ENCODE measurements around the gene ERC2.
"Not testable (repeated sequence)": the region's sequence is repeated elsewhere in the genome, so short reads cannot be mapped to it uniquely, and the experiment has no call there.

Gene ERC2

DNA sequence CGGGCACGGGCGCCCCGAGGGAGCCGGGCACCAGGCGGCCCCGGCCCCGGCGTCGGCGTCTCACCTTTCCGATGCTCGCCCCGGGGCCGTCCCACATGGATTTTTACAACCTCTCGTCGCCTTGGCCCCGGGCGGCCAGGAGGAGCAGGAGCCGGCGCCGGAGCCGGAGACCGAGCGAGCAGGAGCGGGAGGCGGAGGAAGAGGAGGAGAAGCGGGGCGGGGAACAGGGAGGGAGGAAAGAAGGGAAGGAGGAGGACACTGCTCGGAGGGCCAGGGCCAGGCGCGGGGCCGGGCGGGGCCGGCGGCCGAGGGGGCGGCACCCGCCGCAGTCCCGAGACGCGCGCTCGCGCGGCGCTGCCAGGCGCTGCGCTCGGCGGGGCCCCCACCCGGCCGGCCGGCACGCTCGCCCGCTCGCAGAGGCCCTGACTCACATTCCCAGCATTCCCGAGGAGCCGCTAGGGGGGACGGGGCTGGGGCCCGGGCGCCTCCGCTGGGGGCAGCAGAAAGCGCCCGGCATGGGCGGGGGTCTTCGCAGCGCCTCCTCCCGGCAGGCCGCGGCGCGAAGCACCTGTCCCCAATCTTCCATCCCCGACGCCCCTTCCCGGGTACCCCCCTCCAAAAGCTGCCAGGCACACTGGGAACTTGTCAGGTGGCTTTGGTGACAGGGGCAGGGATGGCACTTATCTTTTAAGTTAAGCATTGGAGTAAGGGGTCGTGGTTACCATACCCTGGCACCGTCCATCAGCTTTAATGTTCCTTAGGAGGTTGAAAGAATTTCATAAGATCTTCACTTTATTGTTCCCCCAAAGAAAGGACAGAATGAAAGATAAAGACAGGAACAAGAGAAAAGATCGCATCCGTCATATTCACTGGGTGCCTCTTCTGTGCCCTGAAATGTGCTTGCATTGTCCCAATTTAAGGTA lies at the start of gene ERC2:
ERC2 (minus strand) TSS at position 284 of the 923 bp plus-strand sequence.
- Histone ChIP-seq H3K36me3 (ENCODE audit: insufficient read depth, low read length) (no peaks in the 10 kb centered on the region), H3K9me3 (ENCODE audit: low read length) (no peaks in the 10 kb centered on the region), H3K4me1 (ENCODE audit: insufficient read depth, low read length) (peaks cover 6% of the 10 kb centered on the region), H2AFZ (ENCODE audit: low read depth, low read length) (peak within 1 kb of the TSS; percentile 98), H3K27me3 (ENCODE audit: insufficient read depth, low read length) (no peaks in the 10 kb centered on the region), H3K4me3 (ENCODE audit: low read length) (peak within 1 kb of the TSS; percentile 90)

DNA sequence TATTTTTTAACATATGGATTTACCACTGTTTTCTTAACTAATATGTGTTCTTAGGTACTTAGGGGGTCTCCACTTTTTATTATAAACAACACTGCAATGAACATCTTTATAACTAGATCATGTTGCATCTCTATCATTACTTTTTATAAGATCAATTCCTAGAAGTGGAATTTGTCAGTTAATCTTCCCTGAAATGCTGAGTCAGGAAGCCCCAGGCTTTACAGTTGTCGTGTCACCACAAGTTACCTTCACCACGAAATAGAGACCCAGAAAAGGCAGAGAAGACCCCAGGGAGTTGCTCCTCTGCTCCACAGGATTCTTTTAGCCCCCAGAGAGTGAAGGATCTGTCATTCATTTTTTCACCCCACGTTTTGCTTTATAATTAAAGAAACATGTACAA lies 34.5 kb upstream of the ERC2 start:
- no peak overlapping the region for H2AFZ ChIP-seq (ENCODE audit: low read depth, low read length)
- no peak overlapping the region for H3K4me3 ChIP-seq (ENCODE audit: low read length)
- H3K27me3 ChIP-seq (ENCODE audit: insufficient read depth, low read length), result no peaks in the 10 kb centered on the region
- no peaks in the 10 kb centered on the region for H3K9me3 ChIP-seq (ENCODE audit: low read length)
- no peaks in the 10 kb centered on the region for H3K4me1 ChIP-seq (ENCODE audit: insufficient read depth, low read length)
- H3K36me3 ChIP-seq (ENCODE audit: insufficient read depth, low read length), result no peaks in the 10 kb centered on the region

DNA sequence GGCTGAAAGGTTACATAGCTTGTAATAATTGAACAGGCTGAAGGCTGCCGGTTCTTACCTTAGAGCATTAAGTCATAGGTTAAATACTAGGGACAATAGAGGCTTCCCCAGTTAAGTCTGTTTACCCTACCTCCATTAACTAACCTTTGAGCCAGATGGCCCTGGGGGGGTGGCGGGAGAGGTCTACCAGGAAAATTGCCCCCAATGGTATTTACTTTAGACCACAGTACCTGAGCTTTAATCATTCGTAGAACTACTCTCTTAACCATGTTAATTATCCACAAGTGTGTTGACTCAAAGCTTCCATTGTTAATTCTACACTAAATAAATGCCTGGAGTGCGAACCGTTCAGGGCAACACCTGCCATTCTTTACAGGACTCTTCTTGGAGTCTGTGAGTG lies 28.1 kb upstream of the ERC2 start:
- not testable (repeated sequence) for H3K36me3 ChIP-seq (ENCODE audit: insufficient read depth, low read length); H3K4me3 ChIP-seq (ENCODE audit: low read length); H3K4me1 ChIP-seq (ENCODE audit: insufficient read depth, low read length); H3K27me3 ChIP-seq (ENCODE audit: insufficient read depth, low read length); H2AFZ ChIP-seq (ENCODE audit: low read depth, low read length); H3K9me3 ChIP-seq (ENCODE audit: low read length)

DNA sequence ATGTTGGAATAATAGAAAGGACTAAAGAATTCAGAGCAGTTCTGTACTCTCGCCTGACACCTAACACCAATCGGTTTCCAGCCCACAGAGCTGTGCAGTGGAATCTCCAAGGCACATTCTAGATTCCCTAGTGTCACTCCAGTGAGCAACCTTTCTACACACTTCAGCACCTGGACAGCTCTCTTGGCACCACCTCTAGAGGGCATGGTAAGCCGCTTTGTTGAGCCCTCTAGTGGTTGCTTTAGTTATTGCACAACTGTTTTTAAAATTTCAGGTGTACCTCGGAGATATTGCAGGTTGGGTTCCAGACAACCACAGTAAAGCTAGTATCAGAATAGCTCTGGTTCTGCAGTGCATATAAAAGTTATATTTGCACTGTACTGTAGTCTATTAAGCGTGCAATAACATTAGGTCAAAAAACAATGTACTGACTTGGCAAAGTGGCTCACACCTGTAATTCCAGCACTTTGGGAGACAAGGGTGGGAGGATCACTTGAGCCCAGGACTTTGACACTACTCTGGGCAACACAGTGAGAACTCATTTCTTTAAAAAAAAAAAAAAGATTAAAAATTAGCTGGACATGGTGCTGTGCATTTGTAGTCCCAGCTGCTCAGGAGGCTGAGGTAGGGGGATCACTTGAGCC lies 26.5 kb upstream of the ERC2 start:
- H2AFZ ChIP-seq (ENCODE audit: low read depth, low read length), result no peak overlapping the region
- no peaks in the 10 kb centered on the region for H3K36me3 ChIP-seq (ENCODE audit: insufficient read depth, low read length)
- H3K4me1 ChIP-seq (ENCODE audit: insufficient read depth, low read length), result no peaks in the 10 kb centered on the region
- H3K4me3 ChIP-seq (ENCODE audit: low read length), result no peak overlapping the region
- H3K27me3 ChIP-seq (ENCODE audit: insufficient read depth, low read length), result peaks cover 3% of the 10 kb centered on the region
- no peaks in the 10 kb centered on the region for H3K9me3 ChIP-seq (ENCODE audit: low read length)

DNA sequence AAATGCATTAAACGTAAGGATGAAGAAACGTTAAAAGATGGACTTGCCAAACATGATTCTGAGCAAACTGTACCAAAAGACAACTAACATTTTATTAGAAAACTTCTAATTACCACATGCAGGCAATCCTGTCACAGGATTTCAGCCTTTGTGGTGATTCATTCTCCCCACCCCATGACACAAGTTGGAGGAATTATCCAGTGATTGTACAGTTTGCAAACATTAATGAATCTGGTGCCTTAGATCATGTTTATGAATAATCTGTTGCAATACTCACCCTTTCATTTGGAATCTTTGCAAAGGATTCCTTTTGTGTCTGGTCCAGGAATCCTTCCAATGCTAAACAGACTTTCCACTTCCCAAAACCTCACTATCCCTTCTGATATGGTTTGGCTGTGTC lies 23.3 kb upstream of the ERC2 start:
- no peak overlapping the region for H3K4me3 ChIP-seq (ENCODE audit: low read length)
- H3K9me3 ChIP-seq (ENCODE audit: low read length), result no peaks in the 10 kb centered on the region
- H3K4me1 ChIP-seq (ENCODE audit: insufficient read depth, low read length), result no peaks in the 10 kb centered on the region
- H3K36me3 ChIP-seq (ENCODE audit: insufficient read depth, low read length), result no peaks in the 10 kb centered on the region
- no peak overlapping the region for H2AFZ ChIP-seq (ENCODE audit: low read depth, low read length)
- H3K27me3 ChIP-seq (ENCODE audit: insufficient read depth, low read length), result peaks cover 5% of the 10 kb centered on the region

DNA sequence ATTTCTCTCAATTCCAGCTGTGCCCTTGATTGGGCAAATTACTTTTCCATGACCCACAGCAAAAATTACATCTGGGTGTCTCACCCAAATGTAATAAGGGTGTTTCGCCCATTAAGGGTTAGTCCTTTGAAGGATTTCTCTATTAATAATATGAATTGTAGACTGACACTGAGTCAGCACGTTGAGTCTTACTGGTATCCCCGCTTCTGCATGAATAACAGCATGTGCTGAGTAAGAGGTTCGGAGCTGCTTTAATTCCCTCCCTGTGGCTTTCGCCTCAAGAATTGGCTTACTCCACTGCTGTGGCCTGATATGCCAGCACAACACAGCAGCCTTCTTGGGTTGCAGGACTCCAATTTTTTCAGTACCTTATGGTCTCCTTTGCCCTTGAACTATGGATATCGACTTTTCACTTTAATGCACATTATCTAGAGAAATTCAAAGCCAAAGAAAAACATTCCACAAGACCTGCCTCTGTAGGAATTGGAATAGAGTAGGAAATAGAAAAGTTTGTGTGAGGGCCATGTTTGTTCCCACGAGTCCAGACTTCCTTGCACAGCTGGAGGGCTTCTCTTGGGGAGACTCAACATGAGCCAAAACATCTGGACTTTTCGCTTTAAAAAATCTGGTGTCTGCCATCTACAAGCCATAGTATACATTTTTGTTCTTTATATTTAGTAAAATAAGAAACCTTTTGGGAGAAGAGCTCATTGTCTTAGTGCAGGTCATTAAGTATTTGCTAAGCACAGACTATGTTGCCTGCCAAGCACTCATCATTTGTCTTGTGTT lies 20.7 kb upstream of the ERC2 start:
- no peak overlapping the region for H3K4me3 ChIP-seq (ENCODE audit: low read length)
- no peaks in the 10 kb centered on the region for H3K4me1 ChIP-seq (ENCODE audit: insufficient read depth, low read length)
- no peaks in the 10 kb centered on the region for H3K9me3 ChIP-seq (ENCODE audit: low read length)
- no peak overlapping the region for H2AFZ ChIP-seq (ENCODE audit: low read depth, low read length)
- H3K27me3 ChIP-seq (ENCODE audit: insufficient read depth, low read length), result peaks cover 5% of the 10 kb centered on the region
- H3K36me3 ChIP-seq (ENCODE audit: insufficient read depth, low read length), result no peaks in the 10 kb centered on the region

DNA sequence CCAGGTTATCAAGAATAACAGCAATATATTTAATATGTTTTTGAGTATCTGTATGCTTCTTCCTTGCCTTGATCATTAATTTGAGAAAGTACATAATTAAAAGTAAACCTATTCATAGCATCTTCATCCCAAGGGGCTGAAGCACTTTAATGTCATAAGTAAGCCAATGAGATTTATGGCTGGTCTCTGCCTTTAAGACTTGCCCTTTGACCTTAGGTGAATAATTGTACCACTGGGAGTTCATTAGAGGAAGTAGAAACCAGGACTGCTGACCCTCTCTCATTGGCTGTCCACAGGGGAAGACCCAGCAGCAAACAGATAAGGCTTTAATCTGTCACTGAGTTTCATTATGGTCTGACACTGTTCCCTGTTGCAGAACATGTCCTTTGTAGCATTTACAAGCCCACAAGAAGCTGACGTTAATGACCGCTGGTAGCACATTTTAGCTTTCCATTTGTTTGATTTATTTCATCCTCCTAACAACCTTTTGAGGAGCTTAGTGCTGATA lies 16.3 kb upstream of the ERC2 start:
- Histone ChIP-seq H3K4me3 (ENCODE audit: low read length) (no peak overlapping the region), H3K4me1 (ENCODE audit: insufficient read depth, low read length) (no peaks in the 10 kb centered on the region), H3K9me3 (ENCODE audit: low read length) (no peaks in the 10 kb centered on the region), H3K36me3 (ENCODE audit: insufficient read depth, low read length) (no peaks in the 10 kb centered on the region), H2AFZ (ENCODE audit: low read depth, low read length) (no peak overlapping the region), H3K27me3 (ENCODE audit: insufficient read depth, low read length) (peaks cover 5% of the 10 kb centered on the region)

DNA sequence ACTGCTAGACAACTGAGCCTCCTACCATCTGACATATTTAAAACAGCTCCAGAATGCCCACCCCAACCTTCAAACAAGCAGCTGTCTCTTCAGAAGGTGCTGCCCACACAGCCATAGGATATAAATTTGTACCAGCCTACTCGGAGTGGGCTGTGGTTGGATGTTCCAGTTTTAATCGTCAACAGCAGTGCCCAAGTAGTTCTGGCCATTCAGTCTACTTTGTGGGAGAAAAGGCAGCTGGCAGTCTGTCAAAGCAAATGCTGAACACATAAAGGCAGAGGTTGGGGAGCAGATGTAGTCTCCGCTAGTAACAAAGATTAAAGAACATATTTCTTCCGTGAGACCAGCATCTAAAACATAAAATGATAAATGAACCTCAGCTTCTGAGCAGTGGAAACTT lies 15.9 kb upstream of the ERC2 start:
- no peaks in the 10 kb centered on the region for H3K9me3 ChIP-seq (ENCODE audit: low read length)
- H3K4me1 ChIP-seq (ENCODE audit: insufficient read depth, low read length), result no peaks in the 10 kb centered on the region
- no peak overlapping the region for H3K4me3 ChIP-seq (ENCODE audit: low read length)
- no peak overlapping the region for H2AFZ ChIP-seq (ENCODE audit: low read depth, low read length)
- peaks cover 4% of the 10 kb centered on the region for H3K27me3 ChIP-seq (ENCODE audit: insufficient read depth, low read length)
- no peaks in the 10 kb centered on the region for H3K36me3 ChIP-seq (ENCODE audit: insufficient read depth, low read length)

DNA sequence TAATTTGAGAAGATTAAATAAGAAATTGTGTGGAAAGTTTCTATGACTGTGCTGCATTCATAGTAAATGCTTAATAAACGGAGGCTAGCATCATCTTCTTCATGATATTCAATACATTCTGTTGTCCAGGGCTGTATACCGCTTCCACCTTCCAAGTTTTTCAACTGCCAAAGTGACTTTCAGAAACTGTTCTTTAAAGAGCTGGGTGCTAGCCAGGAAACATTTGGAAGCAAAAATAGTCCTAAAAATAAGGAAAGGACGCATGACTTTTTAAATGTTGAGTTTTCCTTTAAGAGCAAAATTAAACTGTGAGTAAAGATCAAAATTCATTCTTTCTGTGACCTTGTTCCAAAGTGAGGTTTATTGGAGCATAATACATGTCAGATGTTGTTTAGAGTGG lies 9.4 kb upstream of the ERC2 start:
- no peak overlapping the region for H2AFZ ChIP-seq (ENCODE audit: low read depth, low read length)
- no peaks in the 10 kb centered on the region for H3K9me3 ChIP-seq (ENCODE audit: low read length)

DNA sequence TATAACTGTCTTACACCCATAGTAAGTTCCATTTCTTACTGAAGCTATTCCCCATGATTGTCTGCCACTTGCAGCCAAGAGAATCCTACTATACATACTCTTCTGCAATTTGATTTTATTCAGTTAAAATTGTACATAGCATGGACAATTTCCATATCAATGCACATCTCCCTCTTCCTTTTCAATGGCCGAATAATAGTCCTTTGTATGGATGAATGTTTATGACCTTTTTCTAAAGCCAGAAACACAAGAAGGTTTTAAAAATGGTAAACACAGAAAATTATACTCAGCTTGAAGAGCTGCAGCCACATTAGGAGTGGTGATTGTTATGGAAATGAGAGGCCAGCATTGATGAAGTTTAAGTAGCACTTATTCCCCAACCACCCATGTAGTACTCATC lies 8.5 kb upstream of the ERC2 start:
- no peaks in the 10 kb centered on the region for H3K36me3 ChIP-seq (ENCODE audit: insufficient read depth, low read length)
- H3K27me3 ChIP-seq (ENCODE audit: insufficient read depth, low read length), result no peaks in the 10 kb centered on the region
- H3K4me3 ChIP-seq (ENCODE audit: low read length), result no peak overlapping the region
- no peaks in the 10 kb centered on the region for H3K9me3 ChIP-seq (ENCODE audit: low read length)
- H2AFZ ChIP-seq (ENCODE audit: low read depth, low read length), result no peak overlapping the region
- peaks cover 11% of the 10 kb centered on the region for H3K4me1 ChIP-seq (ENCODE audit: insufficient read depth, low read length)

More for the DNA sequence above, 9.4 kb upstream of the ERC2 start:
- H3K27me3 ChIP-seq (ENCODE audit: insufficient read depth, low read length), result no peaks in the 10 kb centered on the region
- H3K4me3 ChIP-seq (ENCODE audit: low read length), result no peak overlapping the region
- H3K36me3 ChIP-seq (ENCODE audit: insufficient read depth, low read length), result no peaks in the 10 kb centered on the region
- H3K4me1 ChIP-seq (ENCODE audit: insufficient read depth, low read length), result peaks cover 11% of the 10 kb centered on the region

DNA sequence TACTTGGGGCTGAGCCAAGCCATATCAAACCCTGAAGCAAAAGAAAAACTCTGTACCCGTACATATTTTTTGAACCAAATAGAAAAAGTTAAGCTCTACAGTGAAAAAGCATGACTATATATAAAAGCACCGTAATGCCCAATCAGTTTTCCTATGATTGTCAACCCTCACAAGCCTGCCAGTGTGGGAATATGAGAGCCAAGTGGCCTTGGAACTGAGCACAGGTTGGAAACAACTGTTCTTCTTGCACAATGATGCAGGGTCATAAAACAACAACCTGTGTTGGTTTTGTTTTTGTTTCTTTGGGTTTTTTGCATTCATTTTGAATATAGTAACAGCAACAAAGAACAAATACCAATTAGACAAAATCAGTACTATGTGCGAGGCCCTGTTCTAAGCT lies 3.5 kb upstream of the ERC2 start:
- Histone ChIP-seq H3K36me3 (ENCODE audit: insufficient read depth, low read length) (no peaks in the 10 kb centered on the region), H3K4me3 (ENCODE audit: low read length) (no peak overlapping the region), H3K4me1 (ENCODE audit: insufficient read depth, low read length) (peaks cover 7% of the 10 kb centered on the region), H2AFZ (ENCODE audit: low read depth, low read length) (no peak overlapping the region), H3K9me3 (ENCODE audit: low read length) (no peaks in the 10 kb centered on the region), H3K27me3 (ENCODE audit: insufficient read depth, low read length) (no peaks in the 10 kb centered on the region)

DNA sequence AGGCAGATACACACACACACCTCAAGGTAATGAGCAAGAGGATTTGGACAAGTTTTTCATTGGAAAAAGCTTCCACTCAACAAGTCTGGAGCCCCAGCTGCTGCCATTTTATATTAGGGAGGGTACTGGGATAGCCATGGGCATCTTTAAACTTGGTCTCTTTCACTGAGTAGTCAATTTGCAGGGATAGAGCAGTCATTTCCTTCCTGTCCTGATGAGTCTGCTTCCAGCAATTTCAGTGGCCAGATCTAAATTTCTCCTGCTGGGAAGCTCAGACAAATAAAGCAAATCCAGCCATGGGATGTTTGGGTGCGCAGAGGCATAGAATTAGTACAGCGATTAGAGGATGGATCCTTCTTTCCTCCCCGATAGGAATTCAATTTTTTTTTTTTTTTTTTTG lies 874 bp upstream of the ERC2 start:
- no peak overlapping the region for H2AFZ ChIP-seq (ENCODE audit: low read depth, low read length)
- H3K4me1 ChIP-seq (ENCODE audit: insufficient read depth, low read length), result peaks cover 6% of the 10 kb centered on the region
- no peaks in the 10 kb centered on the region for H3K27me3 ChIP-seq (ENCODE audit: insufficient read depth, low read length)
- no peaks in the 10 kb centered on the region for H3K36me3 ChIP-seq (ENCODE audit: insufficient read depth, low read length)
- no peak overlapping the region for H3K4me3 ChIP-seq (ENCODE audit: low read length)
- no peaks in the 10 kb centered on the region for H3K9me3 ChIP-seq (ENCODE audit: low read length)

DNA sequence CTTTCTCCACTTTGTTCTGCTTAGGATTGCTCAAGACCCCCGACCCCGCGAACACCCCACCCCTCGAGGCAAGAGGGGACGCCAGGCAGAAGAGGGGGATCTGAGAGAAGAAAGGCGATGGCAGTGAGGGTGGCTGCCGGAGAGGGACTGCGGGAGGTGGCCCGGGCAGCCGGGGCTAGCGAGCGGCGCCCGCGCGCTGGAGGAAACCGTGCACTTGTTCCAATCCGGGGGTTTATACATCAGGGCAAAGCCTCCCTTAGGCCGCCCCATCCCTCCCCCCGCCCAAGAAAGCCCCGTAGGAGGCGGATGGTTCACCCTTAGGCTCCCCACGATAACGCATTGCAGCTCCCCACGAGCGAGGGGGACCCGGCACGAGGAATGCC lies 475 bp downstream of the ERC2 start:
- Histone ChIP-seq H3K4me3 (ENCODE audit: low read length) (peak overlapping the region; percentile 90), H2AFZ (ENCODE audit: low read depth, low read length) (peak overlapping the region; percentile 98), H3K27me3 (ENCODE audit: insufficient read depth, low read length) (no peaks in the 10 kb centered on the region), H3K9me3 (ENCODE audit: low read length) (no peaks in the 10 kb centered on the region), H3K36me3 (ENCODE audit: insufficient read depth, low read length) (no peaks in the 10 kb centered on the region), H3K4me1 (ENCODE audit: insufficient read depth, low read length) (peaks cover 6% of the 10 kb centered on the region)
